Measurements from ENCODE around the gene SLC17A3.

Gene SLC17A3

DNA sequence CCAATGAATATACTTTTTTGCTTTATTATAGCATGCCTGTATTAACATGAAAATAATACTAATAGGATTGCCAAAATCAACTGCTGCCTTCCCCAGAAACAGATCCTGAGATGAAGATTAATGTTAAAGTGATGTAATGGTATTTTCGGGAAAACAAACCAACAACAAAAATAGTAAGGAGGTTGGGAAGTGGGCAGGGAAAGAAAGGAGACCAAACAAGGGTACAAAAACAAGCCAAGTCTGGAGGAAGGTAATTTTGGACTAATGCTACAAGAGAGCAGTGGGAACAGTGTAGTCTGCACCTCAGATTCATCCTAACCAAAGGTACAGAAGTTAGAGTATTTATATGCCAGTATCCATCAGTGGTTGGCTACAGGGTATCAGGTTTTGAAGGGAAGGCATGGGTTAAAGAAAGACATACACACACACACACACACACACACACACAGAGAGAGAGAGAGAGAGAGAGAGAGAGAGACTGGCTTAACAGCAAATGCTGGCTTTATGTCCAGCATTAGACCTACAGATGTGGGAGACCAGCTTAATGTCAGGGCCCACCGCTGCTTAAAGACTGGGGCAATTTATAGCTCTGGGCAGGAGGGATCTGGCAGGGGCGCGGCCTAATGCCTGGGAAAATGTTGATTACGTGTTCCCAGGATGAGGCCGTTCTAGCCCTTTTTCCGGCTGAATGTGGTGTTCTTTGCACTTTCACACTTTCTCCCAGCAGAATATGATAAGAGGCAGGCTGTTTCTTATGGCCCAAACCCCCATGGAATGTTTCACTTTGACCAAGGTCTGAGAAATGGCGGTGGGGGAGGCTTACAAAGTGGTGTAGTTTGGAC, 38.4 kb downstream of the SLC17A3 start:
- no peak for DNase-seq

DNA sequence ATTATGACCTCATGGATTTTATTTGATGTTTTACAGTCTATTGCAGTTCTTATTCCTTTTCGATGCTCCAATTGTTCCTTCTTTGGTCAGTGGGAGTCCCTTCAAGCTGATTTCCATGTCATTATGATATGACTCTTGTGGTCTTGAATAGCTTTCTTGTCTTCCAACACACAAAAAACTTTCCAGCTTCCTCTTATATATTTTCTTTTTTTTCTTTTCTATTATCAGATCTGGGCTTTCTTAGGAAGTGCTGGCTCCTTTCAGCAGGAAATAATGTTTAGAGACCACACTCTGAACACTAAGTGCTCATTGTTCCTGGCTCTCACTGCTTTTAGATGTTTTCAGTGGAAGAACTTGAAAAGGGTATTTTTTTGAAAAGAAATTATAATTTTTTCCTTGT, 39.1 kb downstream of the SLC17A3 start:
- DNase-seq, result no peak

DNA sequence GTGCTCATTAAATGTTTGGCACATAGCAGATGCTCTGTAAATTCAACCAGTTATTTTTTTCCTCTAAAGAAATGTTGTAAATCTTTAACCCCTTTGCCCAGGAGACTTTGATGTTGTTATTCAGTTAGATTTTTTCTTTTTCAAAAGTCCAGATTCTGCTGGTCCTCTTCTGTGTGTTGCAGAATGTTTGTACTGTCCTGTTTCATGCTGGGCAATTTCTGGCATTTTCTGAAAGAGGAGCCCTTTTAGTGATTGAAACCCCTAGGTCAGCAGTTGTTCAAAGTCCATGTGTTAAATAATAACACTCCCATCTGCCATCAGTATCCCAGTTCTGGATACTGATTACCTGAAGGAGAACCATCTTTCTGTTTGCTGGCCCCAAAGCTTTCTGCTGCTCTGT, 40.9 kb downstream of the SLC17A3 start:
- DNase-seq, result no peak

DNA sequence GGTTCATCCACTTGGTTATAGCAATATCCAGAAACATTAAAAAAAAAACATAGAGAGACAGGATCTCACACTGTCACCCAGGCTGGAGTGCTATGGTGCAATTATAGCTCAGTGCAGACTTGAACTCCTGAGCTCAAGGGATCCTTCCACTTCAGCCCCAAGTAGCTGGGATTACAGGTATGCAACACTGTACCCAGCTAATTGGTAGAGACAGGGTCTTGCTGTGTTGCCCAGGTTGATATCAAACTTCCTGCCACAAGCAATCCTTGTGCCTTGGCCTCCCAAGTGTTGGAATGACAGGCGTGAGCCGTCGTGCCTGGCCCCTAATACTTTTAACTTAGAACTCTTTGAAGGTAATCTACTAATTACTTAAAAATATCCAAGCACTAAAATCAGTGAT, 41.4 kb downstream of the SLC17A3 start:
- DNase-seq, result no peak

DNA sequence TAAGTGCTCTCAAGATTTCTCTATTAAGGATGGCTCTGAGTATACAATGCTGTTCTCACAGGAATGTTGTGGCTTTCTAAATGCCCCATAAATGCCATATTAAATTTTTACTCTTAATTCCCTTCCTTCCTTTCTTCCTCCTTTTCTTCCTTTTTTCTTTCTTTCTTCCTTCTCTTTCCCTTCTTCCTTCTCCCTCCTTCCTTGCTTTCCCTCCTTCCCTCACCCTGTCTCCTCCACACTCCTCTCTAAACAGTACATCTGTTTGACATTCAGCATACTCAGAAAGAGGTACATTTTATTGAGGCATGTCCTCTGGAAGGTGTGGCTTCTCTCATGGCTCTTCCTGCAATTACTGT, 41.8 kb downstream of the SLC17A3 start:
- DNase-seq, result no peak

DNA sequence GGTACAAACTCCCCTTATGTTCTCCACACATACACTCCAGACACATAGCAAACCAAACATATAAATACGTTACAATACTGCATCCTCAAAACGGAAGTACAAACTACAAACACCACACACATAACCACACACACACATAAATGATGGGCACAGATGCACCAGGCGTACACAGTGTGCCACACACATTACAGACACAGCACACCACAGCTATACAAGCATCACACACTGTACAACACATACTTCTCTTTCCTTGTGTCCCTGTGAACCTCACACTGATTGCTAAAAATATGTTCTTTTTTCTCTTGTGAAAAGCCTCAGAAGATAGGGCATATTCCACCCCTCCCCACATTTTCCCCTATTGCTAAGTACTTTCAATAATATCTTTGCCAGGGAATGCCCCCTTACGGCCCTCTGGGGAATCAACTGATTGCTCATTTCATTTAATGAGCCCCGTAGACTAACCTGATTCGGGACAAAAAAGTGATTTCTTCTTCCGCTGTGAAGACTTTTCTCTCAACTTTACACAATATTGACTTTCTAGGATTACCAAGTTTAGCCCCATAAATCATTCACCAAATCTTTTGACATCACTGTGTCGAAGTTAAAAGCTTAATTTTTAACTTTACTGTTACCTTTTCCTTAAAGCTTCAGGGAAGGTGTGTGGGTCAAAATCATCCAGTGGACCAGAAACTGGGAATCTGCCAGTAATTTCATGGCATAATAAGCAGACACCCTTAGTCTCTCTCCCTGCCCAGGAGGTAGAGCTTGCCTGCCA, 42.3 kb downstream of the SLC17A3 start, which contains the start of gene SLC17A1:
TSS of gene SLC17A1 (minus strand) at position 521 of the 775 bp plus-strand sequence. CDS start 1,495 bp downstream, outside the sequence.
- peak in 1 of 5 experiments; percentile 16 for DNase-seq

DNA sequence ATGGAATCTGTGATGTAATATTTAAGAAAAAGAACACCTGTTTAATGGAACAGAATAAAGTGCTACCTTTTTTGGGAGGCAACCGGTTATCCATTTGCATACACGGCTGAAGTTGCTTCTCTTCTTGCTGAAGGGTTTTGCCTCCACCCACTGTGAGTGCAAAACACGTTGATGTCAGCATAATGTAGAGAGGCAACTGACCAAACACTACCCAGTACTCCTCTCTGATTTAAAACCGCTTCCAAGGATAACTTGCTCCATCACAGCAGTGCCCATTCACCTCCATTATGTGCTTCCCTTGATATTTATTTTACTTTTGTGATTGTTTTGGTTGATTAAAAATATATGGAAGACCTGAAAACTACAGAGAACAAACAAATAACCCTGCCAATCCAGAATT, 43.6 kb downstream of the SLC17A3 start:
- no peak for DNase-seq

DNA sequence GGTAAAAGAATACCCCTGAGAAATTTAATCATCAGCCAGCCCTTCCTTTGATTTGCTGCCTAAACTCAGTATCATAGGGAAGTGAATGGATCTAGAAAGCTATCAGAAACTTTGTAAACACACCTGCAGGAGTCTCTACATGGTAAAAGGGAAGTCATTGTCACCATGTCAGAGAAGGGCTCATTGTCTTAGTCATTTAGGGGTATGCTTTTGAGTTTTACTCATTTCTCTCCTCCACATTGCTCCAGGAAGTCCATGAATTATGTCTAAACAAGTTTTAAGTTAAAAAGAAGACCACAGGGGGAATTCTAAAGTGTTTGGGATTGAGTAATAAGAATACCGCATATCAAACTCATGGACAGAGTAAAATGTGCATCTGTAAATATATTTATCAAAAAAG, 44.7 kb downstream of the SLC17A3 start:
- DNase-seq, result peak in 1 of 5 experiments; percentile 67

DNA sequence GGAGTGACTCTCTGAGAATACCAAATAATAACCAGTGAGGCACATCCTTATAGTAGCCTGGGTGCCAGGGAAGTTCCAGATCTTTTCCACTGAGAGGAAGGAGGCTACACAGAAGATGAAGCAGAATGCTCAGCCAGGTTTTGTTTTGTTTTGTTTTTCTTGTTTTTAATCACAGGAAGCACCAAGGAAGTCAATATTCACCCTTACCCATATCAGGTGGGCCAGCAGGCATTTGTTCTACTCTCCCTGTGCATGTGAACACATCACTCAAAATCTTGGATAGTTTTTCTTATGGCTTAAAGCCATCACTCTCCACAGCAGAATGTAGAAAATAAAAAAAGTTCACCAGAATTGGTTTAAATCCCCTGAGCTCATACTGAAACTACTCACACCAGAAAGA, 52.7 kb downstream of the SLC17A3 start:
- peak in 1 of 5 experiments; percentile 45 for DNase-seq

DNA sequence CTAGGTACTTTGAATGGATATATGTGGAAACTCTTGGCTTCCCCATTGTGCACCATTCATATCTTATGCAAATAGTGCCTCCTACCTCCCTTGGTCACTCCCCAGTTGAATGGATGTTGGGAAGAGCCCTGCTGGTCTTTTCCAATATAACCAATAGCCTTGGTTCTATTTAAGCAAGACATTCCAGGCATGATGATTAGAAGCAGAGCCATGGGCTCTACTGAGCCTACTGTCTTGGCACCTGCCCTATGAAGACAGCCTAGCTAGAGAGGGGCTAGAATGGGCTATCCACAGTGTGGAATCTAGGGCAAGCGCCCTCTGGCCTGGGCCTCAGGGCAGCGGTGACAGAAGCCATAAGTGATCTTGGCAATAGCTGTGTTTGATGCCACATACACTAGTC, 57.8 kb downstream of the SLC17A3 start:
- no peak for DNase-seq

DNA sequence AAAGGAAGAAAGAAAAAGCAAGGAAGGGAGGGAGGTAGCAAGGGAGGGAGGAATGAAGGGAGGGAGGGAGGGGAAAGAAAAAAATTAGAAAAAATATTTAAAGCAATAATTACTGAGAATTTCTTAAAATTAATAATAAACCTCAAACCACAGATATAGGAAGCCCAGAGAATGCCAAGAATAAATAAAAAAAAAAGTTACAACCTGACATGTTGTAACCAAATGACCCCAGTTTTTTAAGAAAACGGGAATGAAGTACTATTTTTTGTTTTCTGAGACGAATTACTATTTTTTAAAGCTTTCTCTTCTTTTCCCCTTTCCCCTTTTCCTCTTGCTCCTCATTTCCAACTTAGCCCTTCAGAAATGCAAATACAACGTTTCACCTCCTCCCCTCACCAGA, 58.8 kb downstream of the SLC17A3 start:
- DNase-seq, result no peak

DNA sequence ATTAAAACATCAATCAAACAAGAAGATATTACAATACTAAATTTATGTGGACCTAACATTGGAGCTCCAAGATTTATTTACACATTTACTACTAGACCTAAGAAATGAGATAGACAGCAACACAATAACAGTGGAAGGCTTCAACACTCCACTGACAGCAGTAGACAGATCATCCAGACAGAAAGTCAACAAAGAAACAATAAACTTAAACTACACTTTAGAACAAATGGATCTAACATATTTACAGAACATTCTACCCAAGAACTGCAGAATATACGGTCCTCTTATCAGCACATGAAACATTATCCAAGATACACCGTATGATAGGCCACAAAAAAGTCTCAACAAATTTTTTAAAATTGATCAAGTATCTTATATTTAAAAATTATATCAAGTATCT, 69.2 kb downstream of the SLC17A3 start:
- DNase-seq, result no peak

DNA sequence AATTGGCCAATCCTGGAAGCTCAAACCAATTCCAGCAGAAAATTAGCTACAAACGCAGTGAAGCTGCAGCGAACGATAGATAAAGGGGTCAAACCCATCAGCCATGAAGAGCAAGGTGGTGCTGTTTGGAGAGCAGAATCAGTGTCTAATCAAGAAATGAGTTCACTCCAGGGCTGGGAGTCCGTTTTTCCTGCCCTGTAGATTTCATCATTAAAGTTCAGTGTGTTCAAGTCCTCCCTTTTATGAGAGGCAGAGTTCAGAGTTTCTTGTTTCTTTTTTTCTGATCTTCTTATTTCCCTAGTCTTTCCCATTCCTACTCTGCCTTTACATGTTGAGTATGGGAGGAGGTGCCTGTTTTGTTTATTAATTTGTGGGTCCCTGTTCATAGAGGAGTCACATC, 72.6 kb downstream of the SLC17A3 start:
- no peak for DNase-seq
